Measurements from ENCODE around the gene CDCA8. TPM values are rescaled to one million over a fixed set of nuclear protein-coding genes. Genes with fewer than 3 reads are reported as not detected.

Gene CDCA8
- total and polyA plus RNA-seq, 2 of the 8 experiments (the other 6 are each of a cell fraction or from before 2014, with no cell fraction given), result 43.9 to 46.2 TPM

DNA sequence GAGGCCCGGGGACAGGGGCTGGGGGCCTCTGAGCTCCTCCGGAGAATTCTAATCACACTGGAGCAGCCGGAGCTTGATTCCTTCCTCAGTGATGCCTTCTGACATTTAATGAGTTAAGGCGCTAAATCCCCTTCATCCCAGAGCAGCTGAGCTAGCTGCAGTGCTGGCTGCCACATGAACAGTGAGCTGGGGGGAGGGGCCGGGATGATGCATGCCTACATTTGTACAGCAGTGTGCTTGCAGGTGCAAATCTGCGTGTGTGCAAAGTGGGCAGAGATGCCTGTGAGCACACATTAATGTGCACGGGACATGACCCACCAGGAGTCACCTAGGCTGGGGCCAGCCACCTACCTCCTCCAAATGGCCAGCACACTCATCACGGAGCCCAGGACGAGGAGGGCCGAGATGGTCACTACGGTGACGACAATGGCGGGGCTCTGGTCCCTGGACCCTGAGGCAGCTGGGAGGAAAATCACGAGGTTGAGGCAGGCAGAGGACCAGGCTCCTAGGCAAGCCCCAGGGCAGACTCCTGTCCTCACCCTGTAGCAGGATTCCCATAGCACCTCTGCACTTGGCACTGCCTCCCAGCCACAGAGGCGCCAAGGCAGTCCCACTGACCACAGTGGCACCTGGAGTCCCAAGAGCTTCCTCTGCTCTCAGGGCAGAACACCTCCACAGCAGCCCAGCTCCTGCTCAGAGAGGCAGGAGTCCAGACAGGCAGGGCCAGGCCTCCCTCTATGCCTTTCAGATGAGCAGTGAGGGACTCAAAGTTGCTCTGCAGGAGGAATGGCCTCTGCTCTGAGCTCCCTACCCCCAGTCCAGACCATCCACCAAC is 34.7 kb downstream of the CDCA8 start:
- DNase-seq (ENCODE audit: low read depth in 1 of 2, low spot score in 2 of 2) (no peak), FAIRE-seq (no peak)
- H4K8ac ChIP-seq (ENCODE audit: extremely low read depth, insufficient read depth, low read length), result no peak overlapping the region
- H2BK12ac ChIP-seq (ENCODE audit: low read depth, low read length), result 0 out of 2 replicates have a peak overlapping the region, but pooled peaks have one; percentile 17
- no peak overlapping the region for H2AFZ ChIP-seq (ENCODE audit: low read length)
- H3K18ac ChIP-seq (ENCODE audit: extremely low read depth, low read length), result no peak overlapping the region
- H3K23ac ChIP-seq (ENCODE audit: insufficient read length), result no peak overlapping the region
- H3K79me2 ChIP-seq (ENCODE audit: control insufficient read depth in 1 of 2, insufficient read depth in 2 of 2, low read length in 2 of 2), result no peaks in the 10 kb centered on the region
- H2BK5ac ChIP-seq (ENCODE audit: low read depth, low read length), result no peak overlapping the region
- no peak overlapping the region for H2AK5ac ChIP-seq (ENCODE audit: low read depth, low read length)
- no peak overlapping the region for H2BK20ac ChIP-seq (ENCODE audit: low read length)
- H3K9ac ChIP-seq (replicated peaks in 1 of 4; ENCODE audit: extremely low read depth in 1 of 4, low read depth in 3 of 4, low read length in 3 of 4), result peak overlapping the region in 1 of 4 experiments; percentile 8; a peak in 1 of 7 replicates
- H2BK15ac ChIP-seq (ENCODE audit: low read length), result 0 out of 2 replicates have a peak overlapping the region, but pooled peaks have one; percentile 29
- H4K5ac ChIP-seq (ENCODE audit: insufficient read length, low read depth, low read length), result no peak overlapping the region
- no peak overlapping the region for H4K91ac ChIP-seq (replicated peaks; ENCODE audit: insufficient read length, low read length)
- ChIA-PET CTCF (ENCODE audit: partially characterized antibody) (interaction anchor here (0.7 to 1.6 kb wide), 4 partner anchors 25 to 124 kb away, joined by 3 to 4 read pairs (median 3); partner anchors contain the start of gene EPHA10), POLR2A (ENCODE audit: partially characterized antibody) (interaction anchor here (1.1 kb wide), 1 partner anchor 15 kb away, joined by 3 read pairs; no protein-coding TSS in a partner anchor)
- H3K4ac ChIP-seq (replicated peaks; ENCODE audit: insufficient read length, low read depth, low read length), result no peak overlapping the region
- no peaks in the 10 kb centered on the region for H3K79me1 ChIP-seq (ENCODE audit: low read depth, low read length)
- H3K14ac ChIP-seq (ENCODE audit: insufficient read length), result no peak overlapping the region
- H3K36me3 ChIP-seq (ENCODE audit: control insufficient read depth in 2 of 4, insufficient read depth in 4 of 4, low read length in 3 of 4), result no peaks in the 10 kb centered on the region
- H3K4me3 ChIP-seq (ENCODE audit: extremely low read depth in 1 of 4, insufficient read depth in 2 of 4, low read depth in 3 of 4, low read length in 4 of 4), result no peak overlapping the region
- H3K4me2 ChIP-seq (ENCODE audit: insufficient read depth in 1 of 2, low read depth in 2 of 2, low read length in 2 of 2), result no peak overlapping the region
- H2BK120ac ChIP-seq (replicated peaks; ENCODE audit: low read depth, low read length), result no peak overlapping the region
- H3K4me1 ChIP-seq (replicated peaks in 1 of 4; ENCODE audit: control insufficient read depth in 3 of 4, insufficient read depth in 4 of 4, low read length in 3 of 4), result peaks cover 0 to 7% (median 4%) of the 10 kb centered on the region in 4 experiments; a peak in 3 of 7 replicates
- H3K23me2 ChIP-seq (ENCODE audit: low read depth, low read length), result no peaks in the 10 kb centered on the region
- no peaks in the 10 kb centered on the region for H3K9me3 ChIP-seq (ENCODE audit: insufficient read depth in 2 of 2, low read depth in 1 of 2, low read length in 1 of 2)
- H3K56ac ChIP-seq (replicated peaks; ENCODE audit: insufficient read length, low read depth, low read length), result no peak overlapping the region
- H3K27ac ChIP-seq (ENCODE audit: low read depth, low read length), result no peak overlapping the region
- WGBS, 2 experiments (ENCODE audit: extremely low coverage in 1 of 2, insufficient coverage in 1 of 2, insufficient read length in 1 of 2, insufficient replicate concordance in 2 of 2, low coverage in 1 of 2, low lambda C conversion rate in 2 of 2, missing lambda C conversion rate in 1 of 2), result 91% methylated on average over 15 of the region's 15 CpGs; no CpG with 5 or more reads in 1 of the 2 experiments
- no peaks in the 10 kb centered on the region for H3K27me3 ChIP-seq (replicated peaks in 1 of 4; ENCODE audit: control insufficient read depth in 3 of 4, extremely low read depth in 1 of 4, insufficient read depth in 3 of 4, low read length in 3 of 4)
- H4K20me1 ChIP-seq (replicated peaks in 1 of 2; ENCODE audit: control insufficient read depth in 1 of 2, insufficient read depth in 2 of 2, low read length in 2 of 2), result no peaks in the 10 kb centered on the region
- TF ChIP-seq PHF8 (conservative IDR thresholded peaks at IDR 0.05; ENCODE audit: low read depth, low read length) (no peak), CREB1 (IDR thresholded peaks at IDR 0.05) (no peak), KDM5A (IDR thresholded peaks at IDR 0.05; ENCODE audit: low read length) (no peak), EGR1 (IDR thresholded peaks at IDR 0.05; ENCODE audit: borderline replicate concordance, low read depth, low read length) (no peak), KDM4A (IDR thresholded peaks at IDR 0.05; ENCODE audit: low read depth, low read length, severe bottlenecking) (no peak), BRCA1 (IDR thresholded peaks at IDR 0.05; ENCODE audit: low read depth, low read length) (no peak), CBX8 (IDR thresholded peaks at IDR 0.05; ENCODE audit: borderline replicate concordance, low read depth, low read length) (no peak)
- TF ChIP-seq, protein P1, sequence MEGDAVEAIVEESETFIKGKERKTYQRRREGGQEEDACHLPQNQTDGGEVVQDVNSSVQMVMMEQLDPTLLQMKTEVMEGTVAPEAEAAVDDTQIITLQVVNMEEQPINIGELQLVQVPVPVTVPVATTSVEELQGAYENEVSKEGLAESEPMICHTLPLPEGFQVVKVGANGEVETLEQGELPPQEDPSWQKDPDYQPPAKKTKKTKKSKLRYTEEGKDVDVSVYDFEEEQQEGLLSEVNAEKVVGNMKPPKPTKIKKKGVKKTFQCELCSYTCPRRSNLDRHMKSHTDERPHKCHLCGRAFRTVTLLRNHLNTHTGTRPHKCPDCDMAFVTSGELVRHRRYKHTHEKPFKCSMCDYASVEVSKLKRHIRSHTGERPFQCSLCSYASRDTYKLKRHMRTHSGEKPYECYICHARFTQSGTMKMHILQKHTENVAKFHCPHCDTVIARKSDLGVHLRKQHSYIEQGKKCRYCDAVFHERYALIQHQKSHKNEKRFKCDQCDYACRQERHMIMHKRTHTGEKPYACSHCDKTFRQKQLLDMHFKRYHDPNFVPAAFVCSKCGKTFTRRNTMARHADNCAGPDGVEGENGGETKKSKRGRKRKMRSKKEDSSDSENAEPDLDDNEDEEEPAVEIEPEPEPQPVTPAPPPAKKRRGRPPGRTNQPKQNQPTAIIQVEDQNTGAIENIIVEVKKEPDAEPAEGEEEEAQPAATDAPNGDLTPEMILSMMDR (IDR thresholded peaks at IDR 0.05; ENCODE audit: control extremely low read depth in 1 of 3, insufficient read depth in 1 of 3, low read depth in 1 of 3, low read length in 3 of 3), result no peak
- TF ChIP-seq, protein P2, sequence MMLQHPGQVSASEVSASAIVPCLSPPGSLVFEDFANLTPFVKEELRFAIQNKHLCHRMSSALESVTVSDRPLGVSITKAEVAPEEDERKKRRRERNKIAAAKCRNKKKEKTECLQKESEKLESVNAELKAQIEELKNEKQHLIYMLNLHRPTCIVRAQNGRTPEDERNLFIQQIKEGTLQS (IDR thresholded peaks at IDR 0.05; ENCODE audit: insufficient read depth, low read depth, low read length), result no peak

Data from H1 (cell line).